Measurements from ENCODE around the gene MACO1.

Gene MACO1

DNA sequence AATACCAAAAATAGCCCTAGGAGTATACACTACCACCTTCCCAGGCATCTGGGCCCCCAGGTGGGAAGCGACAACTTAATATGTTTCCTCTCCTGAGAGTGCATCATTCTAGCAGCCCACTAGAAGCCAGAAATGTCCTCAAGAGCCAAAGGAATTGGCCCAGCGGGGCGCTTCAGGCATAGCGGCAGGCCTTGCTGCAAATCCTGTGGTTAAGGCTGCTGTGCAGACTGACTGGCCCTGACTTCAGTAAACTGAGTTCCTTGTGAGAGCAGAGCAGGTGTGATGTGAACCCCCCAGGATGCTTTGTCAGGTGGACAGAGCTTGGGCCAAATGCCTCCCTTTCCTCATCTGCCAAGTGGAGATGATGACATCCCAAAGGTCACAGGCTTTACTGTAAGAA is 83.0 kb downstream of the MACO1 start:
- no peak overlapping the region for H3K4me3 ChIP-seq (replicated peaks; ENCODE audit: low read depth, low read length)
- no peaks in the 10 kb centered on the region for H3K36me3 ChIP-seq (ENCODE audit: control insufficient read depth, insufficient read depth, low read length)
- DNase-seq (ENCODE audit: extremely low read depth, insufficient read length): no peak
- no peaks in the 10 kb centered on the region; the same call in 1 of the 2 replicates for H3K27me3 ChIP-seq (replicated peaks; ENCODE audit: control insufficient read depth, insufficient read depth, low read length)
- TF ChIP-seq, protein P1, sequence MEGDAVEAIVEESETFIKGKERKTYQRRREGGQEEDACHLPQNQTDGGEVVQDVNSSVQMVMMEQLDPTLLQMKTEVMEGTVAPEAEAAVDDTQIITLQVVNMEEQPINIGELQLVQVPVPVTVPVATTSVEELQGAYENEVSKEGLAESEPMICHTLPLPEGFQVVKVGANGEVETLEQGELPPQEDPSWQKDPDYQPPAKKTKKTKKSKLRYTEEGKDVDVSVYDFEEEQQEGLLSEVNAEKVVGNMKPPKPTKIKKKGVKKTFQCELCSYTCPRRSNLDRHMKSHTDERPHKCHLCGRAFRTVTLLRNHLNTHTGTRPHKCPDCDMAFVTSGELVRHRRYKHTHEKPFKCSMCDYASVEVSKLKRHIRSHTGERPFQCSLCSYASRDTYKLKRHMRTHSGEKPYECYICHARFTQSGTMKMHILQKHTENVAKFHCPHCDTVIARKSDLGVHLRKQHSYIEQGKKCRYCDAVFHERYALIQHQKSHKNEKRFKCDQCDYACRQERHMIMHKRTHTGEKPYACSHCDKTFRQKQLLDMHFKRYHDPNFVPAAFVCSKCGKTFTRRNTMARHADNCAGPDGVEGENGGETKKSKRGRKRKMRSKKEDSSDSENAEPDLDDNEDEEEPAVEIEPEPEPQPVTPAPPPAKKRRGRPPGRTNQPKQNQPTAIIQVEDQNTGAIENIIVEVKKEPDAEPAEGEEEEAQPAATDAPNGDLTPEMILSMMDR (IDR thresholded peaks at IDR 0.05; ENCODE audit: insufficient read depth, low read length, poor library complexity, severe bottlenecking): no peak

DNA sequence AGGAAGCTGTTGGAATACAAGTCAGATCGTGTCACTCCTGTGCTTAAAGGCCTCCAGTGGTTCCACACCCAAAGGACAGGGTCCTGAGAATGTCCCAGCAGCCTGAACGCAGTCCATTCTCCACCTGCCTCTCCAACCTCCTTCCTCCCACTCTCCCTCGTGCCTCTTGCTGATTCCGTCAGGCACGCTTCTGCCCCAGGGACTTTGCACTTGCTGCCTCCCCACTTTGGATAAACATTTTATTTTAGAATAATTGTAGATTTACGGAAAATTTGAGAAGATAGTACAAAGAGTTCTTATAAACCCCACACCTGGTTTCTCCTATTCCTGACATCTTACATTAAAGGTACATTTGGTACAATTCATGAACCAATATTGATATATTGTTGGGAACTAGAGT is 84.3 kb downstream of the MACO1 start:
- DNase-seq (ENCODE audit: extremely low read depth, insufficient read length): no peak
- H3K36me3 ChIP-seq (ENCODE audit: control insufficient read depth, insufficient read depth, low read length): no peaks in the 10 kb centered on the region
- TF ChIP-seq, protein P1 (IDR thresholded peaks at IDR 0.05; ENCODE audit: insufficient read depth, low read length, poor library complexity, severe bottlenecking): no peak
- H3K4me3 ChIP-seq (replicated peaks; ENCODE audit: low read depth, low read length): no peak overlapping the region
- no peaks in the 10 kb centered on the region; the same call in 1 of the 2 replicates for H3K27me3 ChIP-seq (replicated peaks; ENCODE audit: control insufficient read depth, insufficient read depth, low read length)

DNA sequence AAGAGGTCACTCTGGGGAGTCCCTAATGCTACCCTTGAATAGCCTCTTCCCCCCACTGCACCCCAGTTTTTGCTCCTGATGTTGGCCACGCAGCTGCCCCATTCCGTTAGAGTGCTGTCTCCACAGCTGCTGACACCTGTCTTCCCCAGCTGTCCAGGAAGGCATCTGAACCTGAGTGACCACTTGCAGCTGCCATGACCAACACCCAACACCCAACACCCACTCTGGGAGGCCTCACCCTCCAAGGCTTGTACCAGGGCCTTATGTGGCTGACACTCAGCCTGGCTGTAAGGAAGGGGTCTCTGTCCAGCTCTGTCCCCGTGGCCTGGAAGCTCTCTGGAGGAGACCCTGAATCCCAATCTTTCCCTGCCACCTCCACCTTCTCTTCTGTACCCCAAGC is 86.0 kb downstream of the MACO1 start:
- Histone ChIP-seq H3K36me3 (ENCODE audit: control insufficient read depth, insufficient read depth, low read length) (no peaks in the 10 kb centered on the region), H3K27me3 (replicated peaks; ENCODE audit: control insufficient read depth, insufficient read depth, low read length) (no peaks in the 10 kb centered on the region; the same call in 1 of the 2 replicates), H3K4me3 (replicated peaks; ENCODE audit: low read depth, low read length) (no peak overlapping the region)
- TF ChIP-seq, protein P1 (IDR thresholded peaks at IDR 0.05; ENCODE audit: insufficient read depth, low read length, poor library complexity, severe bottlenecking): no peak
- no peak for DNase-seq (ENCODE audit: extremely low read depth, insufficient read length)

DNA sequence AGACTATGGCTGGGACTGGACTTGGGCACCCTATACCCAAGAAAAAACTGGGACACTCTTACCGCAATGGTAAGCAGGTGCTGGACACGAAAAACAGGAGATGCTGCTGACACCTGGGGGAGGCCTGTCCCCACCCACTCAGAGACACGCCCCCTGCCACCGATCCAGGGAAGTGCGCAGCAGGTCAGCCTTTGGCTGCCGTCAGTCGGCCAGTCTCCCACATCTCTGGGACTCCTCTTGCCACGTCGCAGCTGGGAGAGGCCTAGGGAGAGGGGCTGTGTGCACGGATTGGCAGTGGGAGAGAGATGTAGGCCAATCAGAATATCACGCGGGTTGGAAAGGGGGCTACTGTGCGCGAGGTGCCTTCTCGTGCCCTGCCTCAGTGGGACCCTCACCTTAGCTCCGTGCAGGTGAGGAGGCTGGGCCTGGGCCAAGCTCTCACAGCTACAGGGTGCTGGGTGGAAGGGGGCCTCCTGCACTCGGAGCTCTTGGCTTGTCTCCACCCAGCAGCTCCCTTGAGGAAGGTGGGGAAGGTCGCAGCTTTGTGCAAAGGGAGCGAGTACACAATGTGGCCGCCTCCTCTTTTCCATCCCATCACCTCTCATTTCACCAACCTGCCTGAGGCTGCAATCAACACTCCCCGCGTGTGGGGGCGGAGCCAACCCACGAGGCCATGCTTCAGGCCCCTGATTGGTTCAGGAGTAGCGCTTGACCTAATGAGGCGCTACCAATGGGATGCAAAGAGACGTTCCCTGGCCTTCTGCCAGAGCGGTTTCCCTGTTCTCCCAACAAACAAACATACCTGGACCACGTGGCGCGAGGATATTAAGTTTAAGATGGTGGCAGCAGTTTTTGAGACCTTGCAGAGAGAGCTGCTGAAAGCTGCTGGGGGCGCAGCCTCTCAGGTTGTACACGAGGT is 87.0 kb downstream of the MACO1 start:
- TF ChIP-seq, protein P1 (IDR thresholded peaks at IDR 0.05; ENCODE audit: insufficient read depth, low read length, poor library complexity, severe bottlenecking): no peak
- no peak for DNase-seq (ENCODE audit: extremely low read depth, insufficient read length)
- Histone ChIP-seq H3K27me3 (replicated peaks; ENCODE audit: control insufficient read depth, insufficient read depth, low read length) (no peaks in the 10 kb centered on the region; the same call in 1 of the 2 replicates), H3K36me3 (ENCODE audit: control insufficient read depth, insufficient read depth, low read length) (no peaks in the 10 kb centered on the region), H3K4me3 (replicated peaks; ENCODE audit: low read depth, low read length) (no peak overlapping the region)

DNA sequence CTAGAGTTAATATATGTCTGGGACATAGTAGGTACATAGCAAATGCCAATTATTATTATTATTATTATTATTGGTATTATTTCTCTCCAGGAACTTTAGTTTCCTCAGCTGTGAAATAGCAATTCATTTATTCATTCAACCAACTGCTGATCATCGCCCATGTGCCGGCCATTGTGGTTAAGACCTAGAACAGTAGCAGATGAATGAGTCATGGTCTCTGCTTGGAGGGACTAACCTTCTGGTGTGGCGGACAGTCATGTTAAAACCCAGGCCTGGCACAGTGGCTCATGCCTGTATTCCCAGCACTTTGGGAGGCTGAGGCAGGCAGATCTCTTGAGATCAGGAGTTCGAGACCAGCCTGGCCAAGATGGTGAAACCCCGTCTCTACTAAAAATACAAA is 88.9 kb downstream of the MACO1 start:
- TF ChIP-seq, protein P1 (IDR thresholded peaks at IDR 0.05; ENCODE audit: insufficient read depth, low read length, poor library complexity, severe bottlenecking): no peak
- no peak for DNase-seq (ENCODE audit: extremely low read depth, insufficient read length)
- Histone ChIP-seq H3K27me3 (replicated peaks; ENCODE audit: control insufficient read depth, insufficient read depth, low read length) (no peaks in the 10 kb centered on the region; the same call in 1 of the 2 replicates), H3K36me3 (ENCODE audit: control insufficient read depth, insufficient read depth, low read length) (no peaks in the 10 kb centered on the region), H3K4me3 (replicated peaks; ENCODE audit: low read depth, low read length) (no peak overlapping the region)
